A549 (cell line): ENCODE measurements around the gene PTPRG. TPM values are rescaled to one million over a fixed set of nuclear protein-coding genes. Genes with fewer than 3 reads are reported as not detected.

ENCODE experiments used
- ATAC-seq, 2 experiments: fragments of 200-7000 bp in 1 of 2; fragments of >200 bp in 1 of 2; cut with Nextera tagmentation in 1 of 2; cut with Tn5 transposase in 1 of 2; 3 replicates each; pipeline versions ENCODE4 v1.8.0 to v1.9.1; 2018 to 2020; ENCODE audit warnings: mild to moderate bottlenecking in 1 of 2, moderate library complexity in 1 of 2
- CTCF ChIA-PET: fragments of 300-600 bp; sonication (Branson Sonifier 250); formaldehyde crosslinking; extraction: SDS; loops from one replicate; lab custom pipeline; 2021; ENCODE audit warnings: antibody characterized with exemption, inconsistent platforms; lab: Yijun Ruan, JAX
- POLR2A ChIA-PET: fragments of 350-600 bp; formaldehyde crosslinking; extraction: SDS; loops from one replicate; lab custom pipeline; 2021; ENCODE audit warnings: antibody characterized with exemption, inconsistent platforms; lab: Yijun Ruan, JAX
- DNase-seq, 2 experiments: peaks; one replicate each; pipeline versions ENCODE4 v3.0.0 to v3.0.0-alpha.2; 2011 to 2016; ENCODE audit warnings: low read depth in 1 of 2, low spot score in 1 of 2
- FAIRE-seq: peaks from 2 replicates; lab custom pipeline; 2011; peaks lifted over from hg19 to GRCh38; lab: Jason Lieb, UNC
- H3K27ac ChIP-seq, 2 experiments: fragments of >200 bp; sonication (Bioruptor Twin); formaldehyde crosslinking; 3 replicates each; pipeline ENCODE4 v1.5.1; 2016 to 2017
- H3K4me1 ChIP-seq: fragments of >200 bp; sonication (Bioruptor Twin); formaldehyde crosslinking; 3 replicates; pipeline ENCODE4 v1.6.1; 2016
- H3K4me2 ChIP-seq: fragments of >200 bp; sonication (Bioruptor Twin); formaldehyde crosslinking; 3 replicates; pipeline ENCODE4 v1.6.1; 2016
- H3K4me3 ChIP-seq: fragments of >200 bp; sonication (Bioruptor Twin); formaldehyde crosslinking; 3 replicates; pipeline ENCODE4 v1.5.1; 2016
- H3K9me3 ChIP-seq: fragments of >200 bp; sonication (Bioruptor Twin); formaldehyde crosslinking; 3 replicates; pipeline ENCODE4 v1.6.1; 2016
- CEBPB ChIP-seq, 2 experiments: fragments of >200 bp in 1 of 2; sonication (Bioruptor Twin) in 1 of 2; formaldehyde crosslinking in 1 of 2; IDR thresholded peaks; 2 replicates each; pipeline ENCODE4 v1.6.1; 2012 to 2016
- EHF ChIP-seq: fragments of 250-450 bp; sonication (Bioruptor Pico); IDR thresholded peaks from 2 replicates; pipeline ENCODE4 v1.5.0; 2020; ENCODE audit warnings: mild to moderate bottlenecking
- EHMT2 ChIP-seq: fragments of 200-600 bp; sonication (generic); IDR thresholded peaks from 2 replicates; pipeline ENCODE4 v1.6.1; 2016; ENCODE audit warnings: antibody characterized with exemption, low read depth, mild to moderate bottlenecking, moderate library complexity
- FOSB ChIP-seq: fragments of 250-450 bp; sonication (Bioruptor Pico); IDR thresholded peaks from 2 replicates; pipeline ENCODE4 v1.5.0; 2020; ENCODE audit warnings: mild to moderate bottlenecking, moderate library complexity
- FOSL2 ChIP-seq, 2 experiments: fragments of 450-650 bp in 1 of 2; fragments of >200 bp in 1 of 2; sonication (Bioruptor Twin) in 1 of 2; formaldehyde crosslinking; IDR thresholded peaks; 2 replicates each; pipeline versions ENCODE4 v1.5.0 to v1.6.1; 2016 to 2020; ENCODE audit warnings: mild to moderate bottlenecking in 1 of 2, moderate library complexity in 1 of 2
- FOXS1 ChIP-seq: fragments of 250-450 bp; sonication (Bioruptor Pico); IDR thresholded peaks from 2 replicates; pipeline ENCODE4 v1.5.0; 2020; ENCODE audit warnings: mild to moderate bottlenecking, moderate library complexity
- GATA3 ChIP-seq: IDR thresholded peaks from 2 replicates; pipeline ENCODE4 v1.6.1; 2012; ENCODE audit warnings: borderline replicate concordance
- KDM1A ChIP-seq: fragments of 200-600 bp; sonication (generic); IDR thresholded peaks from 2 replicates; pipeline ENCODE4 v1.6.1; 2016; ENCODE audit warnings: low read depth, mild to moderate bottlenecking
- MAZ ChIP-seq: fragments of 150-350 bp; IDR thresholded peaks from 2 replicates; pipeline ENCODE4 v1.6.1; 2014; ENCODE audit warnings: antibody characterized with exemption, low read depth, low read length, borderline replicate concordance
- NFE2L2 ChIP-seq: fragments of 150-350 bp; conservative IDR thresholded peaks from 2 replicates; pipeline ENCODE4 v1.6.1; 2014; ENCODE audit warnings: low read length
- NR3C1 ChIP-seq: fragments of >200 bp; sonication (Bioruptor Twin); formaldehyde crosslinking; IDR thresholded peaks from 3 replicates; pipeline ENCODE4 v1.6.1; 2017
- PHF8 ChIP-seq: fragments of 200-600 bp; sonication (generic); IDR thresholded peaks from 2 replicates; pipeline ENCODE4 v1.6.1; 2016; ENCODE audit warnings: low read depth, mild to moderate bottlenecking, antibody characterized with exemption, moderate library complexity, borderline replicate concordance
- POLR2A ChIP-seq: IDR thresholded peaks from 2 replicates; pipeline ENCODE4 v1.6.1; 2012; ENCODE audit warnings: mild to moderate bottlenecking, low read length
- RARB ChIP-seq: fragments of 250-450 bp; sonication (Bioruptor Pico); IDR thresholded peaks from 2 replicates; pipeline ENCODE4 v1.8.0; 2021; ENCODE audit warnings: mild to moderate bottlenecking, moderate library complexity
- RCOR1 ChIP-seq: fragments of 150-350 bp; IDR thresholded peaks from 2 replicates; pipeline ENCODE4 v1.6.1; 2014; ENCODE audit warnings: antibody characterized with exemption, low read length, low read depth
- RNF2 ChIP-seq: fragments of 200-600 bp; sonication (generic); IDR thresholded peaks from 2 replicates; pipeline ENCODE4 v1.6.1; 2016; ENCODE audit warnings: low read depth, mild to moderate bottlenecking, antibody characterized with exemption, moderate library complexity, borderline replicate concordance
- SMC3 ChIP-seq: fragments of >200 bp; sonication (Bioruptor Twin); formaldehyde crosslinking; IDR thresholded peaks from 3 replicates; pipeline ENCODE4 v1.6.1; 2018; ENCODE audit warnings: inconsistent platforms
- TFCP2L1 ChIP-seq: fragments of 250-450 bp; sonication (Bioruptor Pico); IDR thresholded peaks from 2 replicates; pipeline ENCODE4 v1.5.0; 2021; ENCODE audit warnings: mild to moderate bottlenecking
- WGBS: methylation state at CpG from one replicate; pipeline ENCODE4 v1.1.6; 2017; ENCODE audit errors: missing lambda C conversion rate; 5-methylcytosine and 5-hydroxymethylcytosine counted together
- polyA plus RNA-seq, 4 experiments: library from polyadenylated mRNA; depleted of rRNA in 3 of 4; stranded (reverse); fragments of >200 nt; fragmentation: RNase III in 1 of 4; extraction: RNeasy Plus Mini Kit Qiagen cat#74134 plus additional on column Dnase treatment in 1 of 4; gene quantifications; 2 replicates in 3 of 4; 3 replicates in 1 of 4; pipeline ENCODE4 v1.2.3, GENCODE V29; 2011 to 2017
- TF ChIP-seq, protein P1 (sequence below): IDR thresholded peaks from 2 replicates; pipeline ENCODE4 v1.6.1; 2012
- TF ChIP-seq, protein P2 (sequence below): fragments of 450-650 bp; IDR thresholded peaks from 2 replicates; pipeline ENCODE4 v1.6.1; 2014; ENCODE audit warnings: antibody characterized with exemption
- TF ChIP-seq, protein P3 (sequence below): fragments of >200 bp; sonication (Bioruptor Twin); formaldehyde crosslinking; IDR thresholded peaks from 2 replicates; pipeline ENCODE4 v1.6.1; 2016
- TF ChIP-seq, protein P4 (sequence below): fragments of >200 bp; sonication (Bioruptor Twin); formaldehyde crosslinking; IDR thresholded peaks from 3 replicates; pipeline ENCODE4 v1.5.1; 2016
- TF ChIP-seq, protein P5 (sequence below): fragments of 200-600 bp; sonication (generic); IDR thresholded peaks from 2 replicates; pipeline ENCODE4 v1.6.1; 2016; ENCODE audit warnings: antibody characterized with exemption, mild to moderate bottlenecking, moderate library complexity

PTPRG gene
- polyA plus RNA-seq, 2 of the 4 experiments (the other 2 are of a cell fraction) = 4.5 to 4.8 TPM

DNA sequence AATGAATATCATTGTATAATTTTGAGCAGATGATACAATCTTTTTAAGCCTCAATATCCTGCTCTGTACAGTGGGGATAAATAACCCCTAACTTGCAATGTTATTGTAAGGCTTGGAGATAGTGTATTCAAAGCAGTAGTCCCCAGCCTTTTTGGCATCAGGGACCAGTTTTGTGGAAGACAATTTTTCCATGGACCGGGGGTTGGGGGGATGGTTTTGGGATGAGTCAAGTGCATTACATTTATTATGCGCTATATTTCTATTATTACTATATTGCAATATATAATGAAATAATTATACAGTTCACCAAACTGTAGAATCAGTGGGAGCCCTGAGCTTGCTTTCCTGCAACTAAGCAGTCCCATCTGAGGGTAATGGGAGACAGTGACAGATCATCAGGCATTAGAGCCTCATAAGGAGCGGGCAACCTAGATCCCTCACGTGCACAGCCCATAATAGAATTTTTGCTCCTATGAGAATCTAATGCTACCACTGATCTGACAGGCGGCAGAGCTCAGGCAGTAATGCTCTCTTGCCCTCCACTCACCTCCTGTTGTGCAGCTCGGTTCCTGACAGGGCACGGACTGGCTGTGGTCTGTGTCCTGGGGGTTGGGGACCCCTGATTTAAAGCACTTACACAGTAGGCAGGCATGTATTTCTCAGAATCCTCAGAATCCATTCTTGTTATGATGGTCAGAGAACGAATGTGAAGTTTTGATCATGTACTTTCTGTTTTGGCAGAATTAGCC, 102.2 kb downstream of the PTPRG start:
- FAIRE-seq (no peak), ATAC-seq (no peak), DNase-seq (no peak)
- Histone ChIP-seq H3K4me2 (peak overlapping the region; percentile 50), H3K27ac (peak overlapping the region in 1 of 2 experiments; percentile 63; a peak in 2 of 6 replicates), H3K4me3 (no peak overlapping the region), H3K4me1 (peaks cover 14% of the 10 kb centered on the region; the same call in 2 of the 3 replicates), H3K9me3 (no peaks in the 10 kb centered on the region)
- ChIA-PET CTCF (no interaction called here), POLR2A (no interaction called here)
- 61% methylated on average over 5 of the region's 8 CpGs for WGBS
- TF ChIP-seq TFCP2L1 (no peak), RNF2 (no peak), NR3C1 (no peak), KDM1A (no peak), FOSB (CRISPR knock-in tag) (no peak)
- TF ChIP-seq, protein P1, sequence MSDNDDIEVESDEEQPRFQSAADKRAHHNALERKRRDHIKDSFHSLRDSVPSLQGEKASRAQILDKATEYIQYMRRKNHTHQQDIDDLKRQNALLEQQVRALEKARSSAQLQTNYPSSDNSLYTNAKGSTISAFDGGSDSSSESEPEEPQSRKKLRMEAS = no peak
- TF ChIP-seq, protein P2, sequence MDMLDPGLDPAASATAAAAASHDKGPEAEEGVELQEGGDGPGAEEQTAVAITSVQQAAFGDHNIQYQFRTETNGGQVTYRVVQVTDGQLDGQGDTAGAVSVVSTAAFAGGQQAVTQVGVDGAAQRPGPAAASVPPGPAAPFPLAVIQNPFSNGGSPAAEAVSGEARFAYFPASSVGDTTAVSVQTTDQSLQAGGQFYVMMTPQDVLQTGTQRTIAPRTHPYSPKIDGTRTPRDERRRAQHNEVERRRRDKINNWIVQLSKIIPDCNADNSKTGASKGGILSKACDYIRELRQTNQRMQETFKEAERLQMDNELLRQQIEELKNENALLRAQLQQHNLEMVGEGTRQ = no peak

DNA sequence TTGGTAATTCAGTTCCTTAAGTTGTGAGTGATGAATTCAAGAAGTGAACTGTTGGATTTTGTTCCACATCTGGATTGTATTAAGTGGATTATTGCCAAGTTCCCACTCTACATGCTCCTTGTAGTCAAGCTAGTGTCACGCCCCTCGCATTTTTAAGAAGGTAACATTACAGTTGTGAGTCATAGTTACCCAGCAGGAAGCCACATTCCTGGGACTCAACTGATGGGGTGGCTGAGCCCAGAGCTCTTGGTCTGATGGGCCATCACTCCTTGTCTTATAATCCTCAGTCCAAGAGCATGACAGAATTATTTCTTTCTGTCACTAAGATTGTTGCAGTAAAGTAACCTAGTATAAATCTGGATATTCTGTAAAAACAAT, 102.7 kb downstream of the PTPRG start:
- WGBS = 8% methylated on average over 2 of the region's 2 CpGs
- peak; percentile 43; a peak in 3 of 6 replicates for ATAC-seq
- peak overlapping the region in 1 of 2 experiments; percentile 63; a peak in 2 of 6 replicates for H3K27ac ChIP-seq
- peaks cover 14% of the 10 kb centered on the region; the same call in 2 of the 3 replicates for H3K4me1 ChIP-seq
- DNase-seq = peak; percentile 21 to 36
- ChIA-PET POLR2A (interaction anchor here (1.2 kb wide), 1 partner anchor 103 kb away, joined by 3 read pairs; the partner anchor contains the start of gene PTPRG), CTCF (no interaction called here)
- TF ChIP-seq, protein P3, sequence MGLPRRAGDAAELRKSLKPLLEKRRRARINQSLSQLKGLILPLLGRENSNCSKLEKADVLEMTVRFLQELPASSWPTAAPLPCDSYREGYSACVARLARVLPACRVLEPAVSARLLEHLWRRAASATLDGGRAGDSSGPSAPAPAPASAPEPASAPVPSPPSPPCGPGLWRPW = no peak
- no peak for TF ChIP-seq FOSL2 (IDR thresholded peaks at IDR 0.05)
- peak; percentile 43 for TF ChIP-seq FOSL2 (CRISPR knock-in tag; IDR thresholded peaks at IDR 0.05)
- TF ChIP-seq POLR2A = no peak
- TF ChIP-seq NFE2L2 = no peak
- TF ChIP-seq MAZ = no peak
- no peak for TF ChIP-seq NR3C1
- peak overlapping the region; percentile 50 for H3K4me2 ChIP-seq
- no peaks in the 10 kb centered on the region for H3K9me3 ChIP-seq
- FAIRE-seq = no peak
- no peak overlapping the region for H3K4me3 ChIP-seq

DNA sequence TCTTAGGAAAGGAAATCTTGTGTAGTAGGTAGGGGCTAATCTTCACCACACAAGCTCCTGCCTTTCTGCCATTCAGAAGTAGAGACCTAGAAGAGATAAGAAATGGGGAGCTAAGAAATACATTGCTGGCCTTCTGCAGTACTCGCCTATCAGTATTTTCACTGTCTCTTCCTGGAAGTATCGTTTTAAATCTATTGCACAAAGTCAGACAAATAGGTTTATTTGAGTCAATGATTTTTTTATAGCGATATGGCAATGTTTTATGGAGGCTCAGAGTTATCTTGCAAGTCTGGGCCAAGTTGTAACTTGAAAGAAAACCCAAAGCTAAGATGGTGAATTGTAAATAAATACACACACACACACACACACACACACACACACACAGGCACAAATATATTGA, 103.8 kb downstream of the PTPRG start:
- ATAC-seq = no peak
- Histone ChIP-seq H3K4me2 (no peak overlapping the region), H3K9me3 (no peaks in the 10 kb centered on the region)
- no peak for FAIRE-seq
- POLR2A ChIA-PET = interaction anchor here (1.2 kb wide), 1 partner anchor 104 kb away, joined by 3 read pairs; the partner anchor contains the start of gene PTPRG
- TF ChIP-seq RCOR1 (no peak), EHF (CRISPR knock-in tag) (no peak)
- TF ChIP-seq, all 56 proteins: peak for 0
- no peak overlapping the region for H3K27ac ChIP-seq
- CTCF ChIA-PET = interaction anchor here (0.6 kb wide), 1 partner anchor 24 kb away, joined by 3 read pairs; no protein-coding TSS in a partner anchor
- WGBS = 42% methylated on average over 3 of the region's 3 CpGs
- peaks cover 18% of the 10 kb centered on the region; the same call in 2 of the 3 replicates for H3K4me1 ChIP-seq
- H3K4me3 ChIP-seq = no peak overlapping the region
- no peak for DNase-seq

DNA sequence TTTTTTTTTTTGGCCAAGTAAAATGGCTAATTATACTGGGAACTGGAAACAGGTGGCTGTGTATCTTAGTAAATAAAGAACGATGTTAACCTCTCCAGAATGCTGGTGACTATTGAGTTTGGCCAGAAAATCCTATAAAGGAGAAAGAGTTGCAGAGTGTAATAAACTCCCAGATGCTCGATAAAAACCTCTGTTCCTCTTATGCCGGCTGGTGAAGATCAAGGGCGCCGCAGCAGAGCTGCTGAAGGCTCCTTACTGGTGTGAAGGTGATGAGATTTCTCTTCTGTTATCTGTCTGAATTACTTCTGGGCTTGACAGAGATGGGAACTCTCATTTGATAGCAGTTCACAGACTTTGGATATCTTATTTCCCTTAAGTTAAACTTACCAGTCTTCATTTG, 104.6 kb downstream of the PTPRG start:
- peaks cover 18% of the 10 kb centered on the region; the same call in 2 of the 3 replicates for H3K4me1 ChIP-seq
- no peak for FAIRE-seq
- H3K27ac ChIP-seq = no peak overlapping the region
- no peak for ATAC-seq
- ChIA-PET CTCF (interaction anchor here (0.6 kb wide), 1 partner anchor 24 kb away, joined by 3 read pairs; no protein-coding TSS in a partner anchor), POLR2A (no interaction called here)
- no peaks in the 10 kb centered on the region for H3K9me3 ChIP-seq
- DNase-seq = no peak
- 51% methylated on average over 5 of the region's 5 CpGs for WGBS
- H3K4me2 ChIP-seq = no peak overlapping the region
- H3K4me3 ChIP-seq = no peak overlapping the region
- TF ChIP-seq CEBPB (IDR thresholded peaks at IDR 0.05) (no peak), EHMT2 (no peak), FOSB (CRISPR knock-in tag) (no peak), GATA3 (no peak), FOSL2 (IDR thresholded peaks at IDR 0.05) (no peak), FOSL2 (CRISPR knock-in tag; IDR thresholded peaks at IDR 0.05) (no peak), FOXS1 (no peak), RARB (CRISPR knock-in tag) (no peak), PHF8 (no peak), SMC3 (no peak)
- TF ChIP-seq, protein P4, sequence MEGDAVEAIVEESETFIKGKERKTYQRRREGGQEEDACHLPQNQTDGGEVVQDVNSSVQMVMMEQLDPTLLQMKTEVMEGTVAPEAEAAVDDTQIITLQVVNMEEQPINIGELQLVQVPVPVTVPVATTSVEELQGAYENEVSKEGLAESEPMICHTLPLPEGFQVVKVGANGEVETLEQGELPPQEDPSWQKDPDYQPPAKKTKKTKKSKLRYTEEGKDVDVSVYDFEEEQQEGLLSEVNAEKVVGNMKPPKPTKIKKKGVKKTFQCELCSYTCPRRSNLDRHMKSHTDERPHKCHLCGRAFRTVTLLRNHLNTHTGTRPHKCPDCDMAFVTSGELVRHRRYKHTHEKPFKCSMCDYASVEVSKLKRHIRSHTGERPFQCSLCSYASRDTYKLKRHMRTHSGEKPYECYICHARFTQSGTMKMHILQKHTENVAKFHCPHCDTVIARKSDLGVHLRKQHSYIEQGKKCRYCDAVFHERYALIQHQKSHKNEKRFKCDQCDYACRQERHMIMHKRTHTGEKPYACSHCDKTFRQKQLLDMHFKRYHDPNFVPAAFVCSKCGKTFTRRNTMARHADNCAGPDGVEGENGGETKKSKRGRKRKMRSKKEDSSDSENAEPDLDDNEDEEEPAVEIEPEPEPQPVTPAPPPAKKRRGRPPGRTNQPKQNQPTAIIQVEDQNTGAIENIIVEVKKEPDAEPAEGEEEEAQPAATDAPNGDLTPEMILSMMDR = no peak
- TF ChIP-seq, protein P5, sequence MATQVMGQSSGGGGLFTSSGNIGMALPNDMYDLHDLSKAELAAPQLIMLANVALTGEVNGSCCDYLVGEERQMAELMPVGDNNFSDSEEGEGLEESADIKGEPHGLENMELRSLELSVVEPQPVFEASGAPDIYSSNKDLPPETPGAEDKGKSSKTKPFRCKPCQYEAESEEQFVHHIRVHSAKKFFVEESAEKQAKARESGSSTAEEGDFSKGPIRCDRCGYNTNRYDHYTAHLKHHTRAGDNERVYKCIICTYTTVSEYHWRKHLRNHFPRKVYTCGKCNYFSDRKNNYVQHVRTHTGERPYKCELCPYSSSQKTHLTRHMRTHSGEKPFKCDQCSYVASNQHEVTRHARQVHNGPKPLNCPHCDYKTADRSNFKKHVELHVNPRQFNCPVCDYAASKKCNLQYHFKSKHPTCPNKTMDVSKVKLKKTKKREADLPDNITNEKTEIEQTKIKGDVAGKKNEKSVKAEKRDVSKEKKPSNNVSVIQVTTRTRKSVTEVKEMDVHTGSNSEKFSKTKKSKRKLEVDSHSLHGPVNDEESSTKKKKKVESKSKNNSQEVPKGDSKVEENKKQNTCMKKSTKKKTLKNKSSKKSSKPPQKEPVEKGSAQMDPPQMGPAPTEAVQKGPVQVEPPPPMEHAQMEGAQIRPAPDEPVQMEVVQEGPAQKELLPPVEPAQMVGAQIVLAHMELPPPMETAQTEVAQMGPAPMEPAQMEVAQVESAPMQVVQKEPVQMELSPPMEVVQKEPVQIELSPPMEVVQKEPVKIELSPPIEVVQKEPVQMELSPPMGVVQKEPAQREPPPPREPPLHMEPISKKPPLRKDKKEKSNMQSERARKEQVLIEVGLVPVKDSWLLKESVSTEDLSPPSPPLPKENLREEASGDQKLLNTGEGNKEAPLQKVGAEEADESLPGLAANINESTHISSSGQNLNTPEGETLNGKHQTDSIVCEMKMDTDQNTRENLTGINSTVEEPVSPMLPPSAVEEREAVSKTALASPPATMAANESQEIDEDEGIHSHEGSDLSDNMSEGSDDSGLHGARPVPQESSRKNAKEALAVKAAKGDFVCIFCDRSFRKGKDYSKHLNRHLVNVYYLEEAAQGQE = no peak
